Measurements from ENCODE around the gene OSBP2.

- no peak for TF ChIP-seq CTCF (IDR thresholded peaks at IDR 0.05; ENCODE audit: low read depth, low read length)
- no peak for TF ChIP-seq EZH2phosphoT487 (IDR thresholded peaks at IDR 0.05; ENCODE audit: low read depth)
These were observed 174.2 kb downstream of the OSBP2 start for GRCh38 chr22:30868663-30869385.

All from OCI-LY3 (cell line).